Hindlimb muscle (tissue), 1 donor: ENCODE data around the gene WDR26. TPM values are rescaled to one million over a fixed set of nuclear protein-coding genes. Genes with fewer than 3 reads are reported as not detected.
A peak's percentile ranks its signal among the peaks of the same experiment; 100 is the strongest.
"Not testable (repeated sequence)": the region's sequence is repeated elsewhere in the genome, so short reads cannot be mapped to it uniquely, and the experiment has no call there.

Source experiments
- DNase-seq: peaks from one replicate; pipeline ENCODE4 v3.0.0-alpha.2; 2013
- polyA plus RNA-seq: library from polyadenylated mRNA; unstranded; fragments of 120-200 nt; gene quantifications from one replicate; pipeline ENCODE4 v1.2.1, GENCODE V29; 2013; ENCODE audit not compliant: insufficient read length

WDR26 gene
- polyA plus RNA-seq, 1 donor: 69.2 TPM

- DNase-seq: peak; percentile 36
These were observed 610 bp downstream of the WDR26 start for GRCh38 chr1:224433701-224434672.

GRCh38 chr1:224433041-224433691 is 1.4 kb downstream of the WDR26 start:
- DNase-seq: peak; percentile 15

GRCh38 chr1:224432672-224433040 is 1.9 kb downstream of the WDR26 start:
- no peak for DNase-seq

GRCh38 chr1:224432146-224432545 is 2.5 kb downstream of the WDR26 start:
- DNase-seq: peak; percentile 32

- DNase-seq: no peak
These were observed 2.9 kb downstream of the WDR26 start for GRCh38 chr1:224431726-224432125.

GRCh38 chr1:224430511-224431113 is 4.0 kb downstream of the WDR26 start:
- peak; percentile 29 for DNase-seq

- no peak for DNase-seq
These were observed 4.8 kb downstream of the WDR26 start for GRCh38 chr1:224429616-224430326.

GRCh38 chr1:224428713-224429112 is 5.9 kb downstream of the WDR26 start:
- not testable (repeated sequence) for DNase-seq

GRCh38 chr1:224427346-224427745 is 7.3 kb downstream of the WDR26 start:
- DNase-seq: no peak

- not testable (repeated sequence) for DNase-seq
These were observed 7.7 kb downstream of the WDR26 start for GRCh38 chr1:224426869-224427268.

- no peak for DNase-seq
These were observed 9.2 kb downstream of the WDR26 start for GRCh38 chr1:224425279-224425884.

- no peak for DNase-seq
These were observed 14.5 kb downstream of the WDR26 start for GRCh38 chr1:224420106-224420505.

- no peak for DNase-seq
These were observed 22.8 kb downstream of the WDR26 start for GRCh38 chr1:224411766-224412165.

GRCh38 chr1:224408294-224408590 is 26.4 kb downstream of the WDR26 start:
- DNase-seq: no peak

GRCh38 chr1:224407571-224408293 is 26.9 kb downstream of the WDR26 start:
- no peak for DNase-seq

- DNase-seq: no peak
These were observed 28.4 kb downstream of the WDR26 start for GRCh38 chr1:224406216-224406615.

- DNase-seq: no peak
These were observed 29.0 kb downstream of the WDR26 start for GRCh38 chr1:224405604-224405970.

GRCh38 chr1:224404916-224405603 is 29.5 kb downstream of the WDR26 start:
- no peak for DNase-seq

GRCh38 chr1:224402472-224403036 is 32.0 kb downstream of the WDR26 start:
- no peak for DNase-seq

- DNase-seq: no peak
These were observed 34.7 kb downstream of the WDR26 start for GRCh38 chr1:224399887-224400286.

GRCh38 chr1:224393294-224393693 is 41.3 kb downstream of the WDR26 start:
- DNase-seq: no peak
